Kidney (tissue), 14 donors: Measurements from ENCODE around the gene RNF25. TPM values are rescaled to one million over a fixed set of nuclear protein-coding genes. Genes with fewer than 3 reads are reported as not detected.

Source experiments
- DNase-seq, 5 donors: peaks; one replicate each; pipeline ENCODE4 v3.0.0-alpha.2; 2013 to 2020
- FAIRE-seq: peaks from 2 replicates; lab custom pipeline; 2012; peaks lifted over from hg19 to GRCh38; lab: Jason Lieb, UNC
- H3K27ac ChIP-seq, 2 donors: one replicate each; pipeline ENCODE4 v1.7.0; 2013; ENCODE audit warnings: low read depth in 2 of 2, low read length in 2 of 2, inconsistent platforms in 1 of 2
- H3K27me3 ChIP-seq: one replicate; pipeline ENCODE4 v1.7.1; 2013; ENCODE audit warnings: low read length, inconsistent platforms; ENCODE audit not compliant: control insufficient read depth, insufficient read depth
- H3K36me3 ChIP-seq, 3 donors: one replicate each; pipeline versions ENCODE4 v1.7.0 to v1.7.1; 2013; ENCODE audit warnings: low read length in 3 of 3, control low read depth in 1 of 3, inconsistent platforms in 1 of 3; ENCODE audit not compliant: insufficient read depth in 3 of 3, control insufficient read depth in 2 of 3
- H3K4me1 ChIP-seq, 3 donors: one replicate each; pipeline versions ENCODE4 v1.7.0 to v1.7.1; 2013; ENCODE audit warnings: low read length in 3 of 3, inconsistent platforms in 1 of 3, low read depth in 1 of 3; ENCODE audit not compliant: control insufficient read depth in 2 of 3, insufficient read depth in 2 of 3
- H3K4me3 ChIP-seq, 3 donors: one replicate each; pipeline versions ENCODE4 v1.7.0 to v1.8.1; 2013; ENCODE audit warnings: low read length in 3 of 3, control low read depth in 1 of 3, inconsistent platforms in 1 of 3
- H3K9ac ChIP-seq, 3 donors: one replicate each; pipeline versions ENCODE4 v1.7.0 to v1.7.1; 2013; ENCODE audit warnings: low read length in 3 of 3, control low read depth in 1 of 3, inconsistent platforms in 1 of 3
- H3K9me3 ChIP-seq, 3 donors: one replicate each; pipeline versions ENCODE4 v1.7.0 to v1.7.1; 2013; ENCODE audit warnings: low read length in 3 of 3, control low read depth in 1 of 3, inconsistent platforms in 1 of 3; ENCODE audit not compliant: control insufficient read depth in 2 of 3, insufficient read depth in 1 of 3
- CTCF ChIP-seq: IDR thresholded peaks from 3 replicates; pipeline ENCODE4 v1.5.1; 2012; ENCODE audit warnings: mild to moderate bottlenecking, moderate library complexity, borderline replicate concordance; ENCODE audit not compliant: insufficient read depth; ENCODE audit errors: extremely low read depth
- intact Hi-C: fragments of 100-400 bp; cut with DNase I; formaldehyde crosslinking; loops from one replicate; pipeline ENCODE4 v1.11.1; 2022
- polyA plus RNA-seq: library from polyadenylated mRNA; stranded (reverse); fragments of 350-450 nt; fragmentation: Illumina TruSeq; extraction: RNeasy Lipid Tissue Mini Kit (QIAGEN cat#74804); gene quantifications from one replicate; pipeline ENCODE4 v1.2.3, GENCODE V29; 2014; ENCODE audit warnings: low read depth, low replicate concordance; ENCODE audit not compliant: insufficient read depth
- total RNA-seq: library from RNA; stranded (reverse); fragmentation: NEBNext Ultra II Directional; extraction: Animal tissue kit (Norgen Biotek cat#: 25700); gene quantifications from one replicate; pipeline ENCODE4 v1.2.1, GENCODE V29; 2021
- donor health status: control.
- donor health status: control.
- donor health status: control.
- donor health status: control.
- donor health status: control.
- donor health status: DM: yes; HTN: yes; CAD: no.
- donor health status: Normal renal cell carcinoma (clear cell type).

RNF25 gene
- total and polyA plus RNA-seq, 2 donors from 2014 or later, result 27.8 to 30.2 TPM

GRCh38 chr2:218642121-218642656 is 29.6 kb downstream of the RNF25 start:
- FAIRE-seq (no peak), DNase-seq (no peak)
- no peak for TF ChIP-seq CTCF

GRCh38 chr2:218638372-218638771 is 33.4 kb downstream of the RNF25 start:
- TF ChIP-seq CTCF, result no peak
- H3K9ac ChIP-seq, result no peak overlapping the region
- H3K36me3 ChIP-seq, result peaks cover 6 to 58% (median 39%) of the 10 kb centered on the region in 3 donors
- H3K27ac ChIP-seq, result no peak overlapping the region
- H3K27me3 ChIP-seq, result no peaks in the 10 kb centered on the region
- H3K4me1 ChIP-seq, result no peaks in the 10 kb centered on the region
- H3K9me3 ChIP-seq, result no peaks in the 10 kb centered on the region
- FAIRE-seq (no peak), DNase-seq (no peak)
- no peak overlapping the region for H3K4me3 ChIP-seq
- intact Hi-C loops, result no loop called here

More at GRCh38 chr2:218642121-218642656, 29.6 kb downstream of the RNF25 start:
- peaks cover 0 to 20% (median 9%) of the 10 kb centered on the region in 3 donors for H3K4me1 ChIP-seq
- no peaks in the 10 kb centered on the region for H3K27me3 ChIP-seq
- no peak overlapping the region for H3K4me3 ChIP-seq
- H3K9me3 ChIP-seq, result no peaks in the 10 kb centered on the region
- intact Hi-C loops, result no loop called here
- H3K9ac ChIP-seq, result no peak overlapping the region
- H3K36me3 ChIP-seq, result peaks cover 8 to 39% (median 31%) of the 10 kb centered on the region in 3 donors
- H3K27ac ChIP-seq, result no peak overlapping the region

GRCh38 chr2:218635719-218636118 is 36.1 kb downstream of the RNF25 start:
- no peak for TF ChIP-seq CTCF
- Histone ChIP-seq H3K36me3 (peaks cover 6 to 56% (median 36%) of the 10 kb centered on the region in 3 donors), H3K4me1 (no peaks in the 10 kb centered on the region), H3K9ac (no peak overlapping the region), H3K27me3 (no peaks in the 10 kb centered on the region), H3K4me3 (no peak overlapping the region), H3K27ac (no peak overlapping the region), H3K9me3 (no peaks in the 10 kb centered on the region)
- no peak for FAIRE-seq
- DNase-seq, result no peak
- intact Hi-C loops, result no loop called here

GRCh38 chr2:218631837-218632236 is 40.0 kb downstream of the RNF25 start:
- Histone ChIP-seq H3K4me1 (no peaks in the 10 kb centered on the region), H3K36me3 (peaks cover 0 to 37% (median 15%) of the 10 kb centered on the region in 3 donors), H3K4me3 (no peak overlapping the region), H3K27ac (no peak overlapping the region), H3K9ac (no peak overlapping the region), H3K9me3 (no peaks in the 10 kb centered on the region), H3K27me3 (no peaks in the 10 kb centered on the region)
- intact Hi-C loops, result no loop called here
- DNase-seq (no peak), FAIRE-seq (no peak)
- no peak for TF ChIP-seq CTCF
